Retinal pigment epithelial cell (primary cell): ENCODE data around the gene CDC6.

ENCODE experiments used
- DNase-seq: peaks from one replicate; pipeline ENCODE4 v3.0.0-alpha.2; 2010; ENCODE audit warnings: low read depth
- H3K4me3 ChIP-seq: 2 replicates; pipeline ENCODE4 v1.5.1; 2011; ENCODE audit warnings: mild to moderate bottlenecking, low read length, control low read depth, moderate library complexity
- TF ChIP-seq, protein P1 (sequence below): conservative IDR thresholded peaks from 2 replicates; pipeline ENCODE4 v1.5.1; 2011; ENCODE audit warnings: low read depth, low read length, control low read depth, inconsistent platforms

CDC6 gene

DNA sequence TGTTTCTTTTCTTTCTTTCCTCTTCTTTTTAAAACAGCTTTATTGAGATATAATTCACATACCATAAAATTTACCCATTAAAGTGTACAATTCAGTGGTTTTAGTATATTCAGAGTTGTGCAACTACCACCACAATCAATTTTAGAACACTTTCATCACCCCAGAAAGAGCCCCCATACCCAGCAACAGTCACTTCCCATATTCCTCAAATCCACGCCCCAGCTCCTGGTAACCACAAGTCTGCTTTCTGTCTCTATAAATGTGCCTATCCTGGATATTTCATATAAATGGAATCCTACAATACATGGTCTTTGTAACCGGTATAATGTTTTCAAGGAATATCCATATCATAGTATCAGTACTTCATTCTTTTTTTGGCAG lies 40.7 kb downstream of the CDC6 start:
- H3K4me3 ChIP-seq, result no peak overlapping the region
- TF ChIP-seq, protein P1, sequence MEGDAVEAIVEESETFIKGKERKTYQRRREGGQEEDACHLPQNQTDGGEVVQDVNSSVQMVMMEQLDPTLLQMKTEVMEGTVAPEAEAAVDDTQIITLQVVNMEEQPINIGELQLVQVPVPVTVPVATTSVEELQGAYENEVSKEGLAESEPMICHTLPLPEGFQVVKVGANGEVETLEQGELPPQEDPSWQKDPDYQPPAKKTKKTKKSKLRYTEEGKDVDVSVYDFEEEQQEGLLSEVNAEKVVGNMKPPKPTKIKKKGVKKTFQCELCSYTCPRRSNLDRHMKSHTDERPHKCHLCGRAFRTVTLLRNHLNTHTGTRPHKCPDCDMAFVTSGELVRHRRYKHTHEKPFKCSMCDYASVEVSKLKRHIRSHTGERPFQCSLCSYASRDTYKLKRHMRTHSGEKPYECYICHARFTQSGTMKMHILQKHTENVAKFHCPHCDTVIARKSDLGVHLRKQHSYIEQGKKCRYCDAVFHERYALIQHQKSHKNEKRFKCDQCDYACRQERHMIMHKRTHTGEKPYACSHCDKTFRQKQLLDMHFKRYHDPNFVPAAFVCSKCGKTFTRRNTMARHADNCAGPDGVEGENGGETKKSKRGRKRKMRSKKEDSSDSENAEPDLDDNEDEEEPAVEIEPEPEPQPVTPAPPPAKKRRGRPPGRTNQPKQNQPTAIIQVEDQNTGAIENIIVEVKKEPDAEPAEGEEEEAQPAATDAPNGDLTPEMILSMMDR, result no peak
- DNase-seq, result no peak

DNA sequence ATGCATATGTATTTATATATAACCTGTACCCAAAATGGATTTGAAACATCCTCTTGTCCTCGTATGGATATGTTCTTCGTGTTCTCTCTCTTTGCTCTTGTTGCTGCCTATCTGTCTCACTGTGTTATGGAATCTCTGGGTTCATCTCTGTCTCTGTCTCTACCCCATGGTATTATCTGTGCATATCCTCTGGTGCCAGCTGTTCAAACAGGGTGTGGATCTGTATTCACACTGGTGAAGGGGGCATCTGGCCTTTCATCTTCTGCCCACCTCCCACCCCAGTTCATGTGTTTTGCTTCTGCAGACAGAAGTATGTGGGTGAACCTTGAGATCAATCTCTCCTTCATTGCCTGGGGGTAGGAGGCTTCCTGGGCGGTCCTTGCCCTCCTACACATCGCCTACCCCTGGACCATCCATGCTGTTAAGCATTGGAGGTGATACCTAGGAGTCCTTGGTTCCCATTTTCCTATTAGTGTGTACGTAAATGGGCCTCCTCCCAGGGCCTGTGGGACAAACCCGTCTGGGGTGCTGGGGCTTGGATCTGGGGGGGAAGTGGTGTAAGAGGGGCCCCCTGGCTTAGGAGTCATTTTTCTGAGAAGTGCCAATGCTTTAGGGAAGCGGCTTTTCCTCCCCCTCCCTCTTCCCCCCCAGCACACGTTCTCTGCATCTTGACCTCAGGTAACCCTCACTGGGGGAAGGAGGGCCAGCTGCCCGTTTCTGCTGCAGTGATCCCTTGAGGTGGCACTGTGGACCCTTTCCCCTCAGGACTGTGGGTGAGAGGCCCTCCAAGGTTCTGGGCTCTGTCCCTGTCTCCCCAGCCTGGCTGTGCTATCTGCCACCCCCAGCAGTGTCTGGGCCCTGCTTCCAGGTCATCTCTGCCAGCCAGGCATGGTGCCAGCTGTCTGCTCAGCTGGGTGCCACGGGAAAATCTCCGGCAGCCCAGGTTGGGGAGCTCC lies 42.4 kb downstream of the CDC6 start:
- H3K4me3 ChIP-seq, result no peak overlapping the region
- no peak for DNase-seq
- TF ChIP-seq, protein P1, result no peak

DNA sequence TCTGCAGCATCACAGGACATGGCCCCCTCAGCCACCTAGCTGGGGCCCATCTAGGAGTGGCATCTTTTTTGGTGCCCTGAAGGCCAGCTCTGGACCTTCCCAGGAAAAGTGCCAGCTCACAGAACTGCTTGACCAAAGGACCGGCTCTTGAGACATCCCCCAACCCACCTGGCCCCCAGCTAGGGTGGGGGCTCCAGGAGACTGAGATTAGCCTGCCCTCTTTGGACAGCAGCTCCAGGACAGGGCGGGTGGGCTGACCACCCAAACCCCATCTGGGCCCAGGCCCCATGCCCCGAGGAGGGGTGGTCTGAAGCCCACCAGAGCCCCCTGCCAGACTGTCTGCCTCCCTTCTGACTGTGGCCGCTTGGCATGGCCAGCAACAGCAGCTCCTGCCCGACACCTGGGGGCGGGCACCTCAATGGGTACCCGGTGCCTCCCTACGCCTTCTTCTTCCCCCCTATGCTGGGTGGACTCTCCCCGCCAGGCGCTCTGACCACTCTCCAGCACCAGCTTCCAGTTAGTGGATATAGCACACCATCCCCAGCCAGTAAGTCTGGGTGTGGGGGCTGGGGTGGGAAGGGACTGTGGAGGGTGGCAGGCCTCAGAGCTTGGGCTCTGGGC lies 43.3 kb downstream of the CDC6 start:
- TF ChIP-seq, protein P1, result no peak
- H3K4me3 ChIP-seq, result no peak overlapping the region
- no peak for DNase-seq

DNA sequence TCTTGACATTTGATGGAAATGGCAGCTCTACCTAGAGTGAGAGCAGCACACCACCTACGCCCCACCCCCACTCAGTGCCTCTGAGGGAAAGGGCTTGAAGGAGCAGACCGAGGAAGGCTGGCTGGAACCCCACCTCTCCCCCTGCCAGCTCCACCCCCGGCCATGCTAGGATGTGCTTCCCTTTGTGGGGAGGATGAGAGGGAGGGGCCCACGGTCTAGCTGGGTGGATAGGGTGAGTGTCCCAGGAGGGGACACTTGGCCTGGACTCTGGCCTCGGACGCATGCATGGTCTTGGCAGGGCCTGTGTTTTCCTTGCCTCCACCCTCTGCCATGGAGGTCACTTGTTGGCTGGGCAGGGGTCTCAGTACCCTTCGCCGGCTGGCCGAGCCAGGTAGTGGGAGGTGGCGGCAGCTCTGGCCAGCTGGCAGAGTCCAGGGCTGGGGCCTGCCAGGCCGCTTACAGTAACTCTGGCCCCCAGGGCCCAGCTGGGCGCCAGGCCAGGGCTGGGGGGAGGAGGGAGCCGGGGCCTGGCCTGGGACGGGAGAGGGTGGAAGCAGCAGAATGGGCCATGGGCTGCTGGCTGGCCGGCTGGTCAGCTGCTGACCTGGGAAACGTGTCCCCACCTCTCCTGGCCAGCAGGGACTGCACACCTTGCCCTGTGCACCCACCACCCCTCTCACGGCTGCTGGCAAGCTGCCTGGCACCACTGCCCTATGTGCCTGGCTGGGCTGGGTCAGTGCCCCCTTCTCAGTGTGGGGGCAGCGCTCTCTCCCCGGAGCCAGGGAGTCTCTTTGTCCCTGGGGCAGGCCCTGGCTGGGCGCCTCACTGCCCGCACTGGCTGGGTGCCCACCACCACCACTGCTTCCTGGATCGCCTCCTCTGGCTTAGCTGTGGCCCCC lies 44.3 kb downstream of the CDC6 start:
- no peak overlapping the region for H3K4me3 ChIP-seq
- TF ChIP-seq, protein P1, result no peak
- DNase-seq, result peak; percentile 61

DNA sequence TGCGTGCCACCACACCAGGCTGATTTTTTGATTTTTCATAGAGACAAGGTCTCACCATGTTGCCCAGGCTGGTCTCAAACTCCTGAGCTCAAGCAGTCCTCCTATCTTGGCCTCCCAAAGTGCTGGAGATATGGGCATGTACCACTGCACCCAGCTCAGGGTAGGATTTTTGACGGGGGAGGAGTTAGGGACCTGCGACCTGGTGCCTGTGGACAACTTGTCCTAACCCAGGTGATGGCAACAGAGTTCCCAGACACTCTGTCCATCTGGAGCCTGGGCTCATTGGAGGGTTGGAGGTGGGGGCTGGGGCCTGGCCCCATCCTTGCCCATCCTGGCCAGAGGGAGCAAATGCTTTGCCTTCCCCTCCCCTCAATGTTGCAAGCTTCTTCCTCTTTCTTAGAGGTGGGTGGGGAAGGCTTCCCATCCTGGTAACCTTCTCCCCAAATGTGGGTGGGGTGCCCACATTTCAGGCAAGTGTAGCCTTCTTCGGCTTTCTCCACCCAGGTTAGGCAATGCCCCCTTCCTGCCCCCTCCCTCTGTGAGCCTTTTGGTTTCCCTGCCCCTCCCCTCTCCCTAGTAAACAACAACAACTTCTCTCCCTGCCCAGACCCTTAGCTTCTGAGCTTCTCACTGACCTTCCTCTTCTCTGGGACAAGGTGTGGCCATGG lies 46.2 kb downstream of the CDC6 start:
- DNase-seq, result no peak
- H3K4me3 ChIP-seq, result no peak overlapping the region
- TF ChIP-seq, protein P1, result no peak

DNA sequence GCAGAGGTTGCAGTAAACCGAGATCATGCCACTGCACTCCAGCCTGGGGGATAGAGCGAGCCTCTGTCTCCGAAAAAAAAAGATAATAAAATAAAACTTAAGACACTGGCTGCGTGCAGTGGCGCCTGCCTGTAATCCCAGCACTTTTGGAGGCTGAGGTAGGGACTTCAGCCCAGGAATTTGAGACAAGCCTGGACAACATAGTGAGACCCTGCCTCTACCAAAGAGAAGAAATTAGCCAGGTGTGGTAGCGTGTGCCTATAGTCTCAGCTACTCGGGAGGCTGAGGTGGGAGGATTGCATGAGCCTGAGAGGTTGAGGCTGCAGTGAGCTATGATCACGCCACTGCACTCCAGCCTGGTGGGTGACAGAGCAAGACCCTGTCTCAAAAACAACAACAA lies 47.9 kb downstream of the CDC6 start:
- no peak overlapping the region for H3K4me3 ChIP-seq
- DNase-seq, result no peak
- TF ChIP-seq, protein P1, result no peak
